WERI-Rb-1 (cell line): ENCODE results near the gene RAB22A.

Experiments
- DNase-seq: peaks from one replicate; pipeline ENCODE4 v3.0.0-alpha.2; 2020
- H3K27ac ChIP-seq: fragments of 250-450 bp; sonication (Bioruptor Pico); 2 replicates; pipeline ENCODE4 v1.5.1; 2020; ENCODE audit warnings: mild to moderate bottlenecking, moderate library complexity
- H3K27me3 ChIP-seq: fragments of 250-450 bp; sonication (Bioruptor Pico); 2 replicates; pipeline ENCODE4 v1.5.1; 2021; ENCODE audit warnings: mild to moderate bottlenecking, low read depth, moderate library complexity; ENCODE audit not compliant: insufficient read depth, severe bottlenecking
- H3K36me3 ChIP-seq: fragments of 250-450 bp; sonication (Bioruptor Pico); 2 replicates; pipeline ENCODE4 v1.5.1; 2020; ENCODE audit warnings: mild to moderate bottlenecking, moderate library complexity
- H3K4me3 ChIP-seq: 2 replicates; pipeline ENCODE4 v1.5.1; 2011; ENCODE audit warnings: low read depth, mild to moderate bottlenecking, control low read depth, low read length
- H3K9me3 ChIP-seq: fragments of 250-450 bp; sonication (Bioruptor Pico); 2 replicates; pipeline ENCODE4 v1.5.1; 2021; ENCODE audit warnings: mild to moderate bottlenecking, moderate library complexity; ENCODE audit not compliant: severe bottlenecking
- TF ChIP-seq, protein P1 (sequence below): IDR thresholded peaks from 2 replicates; pipeline ENCODE4 v1.5.1; 2011; ENCODE audit warnings: low read depth, mild to moderate bottlenecking, control low read depth, inconsistent platforms, low read length

Gene RAB22A

DNA sequence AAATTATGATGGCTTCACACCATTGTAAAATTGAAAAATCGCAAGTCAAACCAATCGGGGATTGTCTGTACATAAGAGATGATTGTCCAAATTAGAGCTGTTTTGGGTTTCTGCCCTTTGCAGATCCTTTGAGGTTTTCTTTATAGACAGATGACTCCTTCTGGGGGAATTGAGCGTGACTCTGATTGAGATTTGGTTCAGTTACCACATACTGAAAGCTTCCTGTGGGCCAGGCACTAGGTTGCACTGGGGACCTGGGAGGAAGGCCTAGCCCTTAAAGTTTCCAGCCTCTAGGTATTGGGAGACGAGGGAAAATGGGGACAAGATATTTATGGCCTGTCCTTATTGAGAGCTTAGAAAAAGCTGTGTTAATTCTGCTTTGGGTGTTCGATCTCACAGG, 88.7 kb downstream of the RAB22A start:
- H3K9me3 ChIP-seq = no peaks in the 10 kb centered on the region
- H3K27ac ChIP-seq = no peak overlapping the region
- no peaks in the 10 kb centered on the region for H3K27me3 ChIP-seq
- no peak overlapping the region for H3K4me3 ChIP-seq
- DNase-seq = no peak
- no peaks in the 10 kb centered on the region; the same call in 1 of the 2 replicates for H3K36me3 ChIP-seq
- TF ChIP-seq, protein P1, sequence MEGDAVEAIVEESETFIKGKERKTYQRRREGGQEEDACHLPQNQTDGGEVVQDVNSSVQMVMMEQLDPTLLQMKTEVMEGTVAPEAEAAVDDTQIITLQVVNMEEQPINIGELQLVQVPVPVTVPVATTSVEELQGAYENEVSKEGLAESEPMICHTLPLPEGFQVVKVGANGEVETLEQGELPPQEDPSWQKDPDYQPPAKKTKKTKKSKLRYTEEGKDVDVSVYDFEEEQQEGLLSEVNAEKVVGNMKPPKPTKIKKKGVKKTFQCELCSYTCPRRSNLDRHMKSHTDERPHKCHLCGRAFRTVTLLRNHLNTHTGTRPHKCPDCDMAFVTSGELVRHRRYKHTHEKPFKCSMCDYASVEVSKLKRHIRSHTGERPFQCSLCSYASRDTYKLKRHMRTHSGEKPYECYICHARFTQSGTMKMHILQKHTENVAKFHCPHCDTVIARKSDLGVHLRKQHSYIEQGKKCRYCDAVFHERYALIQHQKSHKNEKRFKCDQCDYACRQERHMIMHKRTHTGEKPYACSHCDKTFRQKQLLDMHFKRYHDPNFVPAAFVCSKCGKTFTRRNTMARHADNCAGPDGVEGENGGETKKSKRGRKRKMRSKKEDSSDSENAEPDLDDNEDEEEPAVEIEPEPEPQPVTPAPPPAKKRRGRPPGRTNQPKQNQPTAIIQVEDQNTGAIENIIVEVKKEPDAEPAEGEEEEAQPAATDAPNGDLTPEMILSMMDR = no peak

DNA sequence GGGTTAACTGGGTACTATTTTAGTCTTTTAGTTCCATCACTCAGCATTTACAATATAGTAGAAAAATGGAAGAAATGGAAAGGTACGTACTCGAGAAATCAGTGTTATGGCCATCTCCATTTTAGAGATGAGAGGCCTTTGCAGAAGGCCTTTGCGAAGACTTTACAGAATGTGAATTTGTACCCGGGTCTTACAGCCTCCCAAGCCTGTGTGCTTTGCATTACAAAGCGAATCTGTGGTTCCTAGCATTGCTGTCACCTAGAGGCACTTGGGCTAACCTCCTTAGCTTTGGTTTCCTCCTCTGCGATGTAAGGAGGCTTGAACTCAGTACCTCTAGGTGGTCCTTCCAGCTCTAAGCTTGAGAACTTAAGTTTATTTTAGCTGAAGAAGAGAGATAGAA, 90.4 kb downstream of the RAB22A start:
- Histone ChIP-seq H3K27ac (no peak overlapping the region), H3K4me3 (no peak overlapping the region), H3K36me3 (no peaks in the 10 kb centered on the region), H3K9me3 (no peaks in the 10 kb centered on the region), H3K27me3 (no peaks in the 10 kb centered on the region)
- TF ChIP-seq, protein P1 = no peak
- no peak for DNase-seq

DNA sequence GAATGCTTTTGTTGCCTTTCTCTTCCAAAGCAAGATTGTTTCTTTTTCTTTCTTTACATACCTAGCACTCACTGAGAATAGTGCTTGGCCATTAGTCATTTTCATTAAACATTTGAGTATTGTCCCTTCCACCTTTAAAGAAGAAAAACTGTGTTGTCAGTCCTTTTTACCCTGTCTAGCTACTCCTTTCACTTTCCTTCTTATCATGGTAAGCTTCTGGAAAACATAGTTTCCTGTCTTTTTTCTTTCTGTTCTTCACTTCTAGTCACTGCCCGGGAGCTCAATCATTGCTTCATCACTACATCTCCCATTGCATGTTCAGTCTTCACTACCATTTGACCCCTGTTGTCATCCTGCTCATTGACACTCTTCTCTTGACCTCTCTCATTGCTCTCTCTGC, 91.6 kb downstream of the RAB22A start:
- no peaks in the 10 kb centered on the region for H3K36me3 ChIP-seq
- H3K4me3 ChIP-seq = no peak overlapping the region
- no peaks in the 10 kb centered on the region for H3K9me3 ChIP-seq
- no peak for DNase-seq
- H3K27me3 ChIP-seq = no peaks in the 10 kb centered on the region
- no peak overlapping the region for H3K27ac ChIP-seq
- TF ChIP-seq, protein P1 = no peak

DNA sequence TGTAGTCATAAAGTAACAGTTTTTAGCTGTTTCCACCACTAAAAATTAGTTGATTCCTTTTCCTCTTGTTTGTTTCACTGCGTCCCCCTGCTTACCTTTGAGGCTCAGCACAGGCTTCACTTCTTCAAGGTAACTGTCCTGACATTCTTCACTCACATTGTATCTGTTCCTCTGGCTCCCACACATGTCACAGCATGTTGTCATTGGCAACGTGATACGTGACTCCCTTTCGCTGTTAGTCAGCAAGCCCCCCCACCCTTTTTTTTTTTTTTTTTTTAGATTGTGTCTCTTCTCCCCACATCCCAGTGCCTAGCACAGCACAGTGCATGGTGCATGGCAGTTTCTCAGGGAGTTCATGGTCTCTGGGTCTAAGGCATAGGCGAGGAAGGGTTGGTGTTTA, 92.8 kb downstream of the RAB22A start:
- Histone ChIP-seq H3K27ac (no peak overlapping the region), H3K27me3 (no peaks in the 10 kb centered on the region), H3K36me3 (no peaks in the 10 kb centered on the region), H3K4me3 (no peak overlapping the region), H3K9me3 (no peaks in the 10 kb centered on the region)
- DNase-seq = no peak
- TF ChIP-seq, protein P1 = no peak

DNA sequence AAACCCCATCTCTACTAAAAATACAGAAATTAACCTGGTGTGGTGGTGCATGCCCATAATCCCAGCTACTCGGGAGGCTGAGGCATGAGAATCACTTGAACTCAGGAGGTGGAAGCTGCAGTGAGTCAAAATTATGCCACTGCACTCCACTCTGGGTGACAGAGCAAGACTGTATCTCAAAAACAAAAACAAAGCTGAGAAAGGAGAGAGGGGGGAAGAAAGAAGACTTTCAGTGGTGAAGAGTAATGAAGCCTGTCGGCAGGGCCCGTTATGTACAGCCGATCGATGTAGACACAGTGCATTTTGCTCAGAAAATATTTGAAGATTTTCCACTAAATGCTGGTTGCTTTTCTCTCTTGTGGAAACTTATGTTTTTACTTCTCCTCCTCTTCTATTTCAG, 93.3 kb downstream of the RAB22A start:
- no peaks in the 10 kb centered on the region for H3K9me3 ChIP-seq
- no peak overlapping the region for H3K27ac ChIP-seq
- DNase-seq = no peak
- no peak overlapping the region for H3K4me3 ChIP-seq
- TF ChIP-seq, protein P1 = no peak
- no peaks in the 10 kb centered on the region for H3K36me3 ChIP-seq
- no peaks in the 10 kb centered on the region for H3K27me3 ChIP-seq

DNA sequence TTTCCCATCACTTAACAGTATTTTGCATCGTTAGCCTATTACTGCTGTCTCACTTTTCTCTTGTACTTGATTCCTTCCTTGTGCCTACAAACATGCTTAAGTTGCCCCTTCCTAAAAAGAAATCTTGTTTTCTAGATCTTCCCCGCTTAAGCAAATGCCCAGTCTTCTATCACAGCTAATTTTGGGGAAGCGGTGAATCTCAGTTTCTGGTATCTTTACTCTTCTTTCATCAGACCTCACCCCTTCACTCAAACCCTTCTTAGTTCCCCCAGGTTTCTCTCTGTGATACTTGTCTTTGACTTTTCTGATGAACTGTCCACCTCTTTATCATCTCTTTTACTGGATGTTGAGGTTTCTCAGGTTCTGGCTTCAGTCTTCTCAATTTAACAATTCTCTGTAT, 93.8 kb downstream of the RAB22A start:
- no peaks in the 10 kb centered on the region for H3K9me3 ChIP-seq
- TF ChIP-seq, protein P1 = no peak
- no peak overlapping the region for H3K27ac ChIP-seq
- H3K27me3 ChIP-seq = no peaks in the 10 kb centered on the region
- H3K4me3 ChIP-seq = no peak overlapping the region
- H3K36me3 ChIP-seq = no peaks in the 10 kb centered on the region
- no peak for DNase-seq
